HepG2 (cell line): Measurements from ENCODE around the gene ABCB9. TPM values are rescaled to one million over a fixed set of nuclear protein-coding genes. Genes with fewer than 3 reads are reported as not detected.

ENCODE experiments used
- ATAC-seq: fragments of 200-7000 bp; cut with Tn5 transposase; 3 replicates; pipeline ENCODE4 v1.9.1; 2020; ENCODE audit warnings: mild to moderate bottlenecking, moderate library complexity
- BruUV-seq: library from RNA; stranded (reverse); fragments of 400-500 nt; replicated peaks from 2 replicates; lab custom pipeline; 2021; lab: Mats Ljungman, UMichigan
- CTCF ChIA-PET: fragments of 300-600 bp; formaldehyde crosslinking; extraction: SDS; loops from one replicate; lab custom pipeline; 2021; ENCODE audit warnings: low total read pairs, inconsistent platforms, low intra/inter-chr PET ratio; lab: Yijun Ruan, JAX
- POLR2A ChIA-PET: fragments of 350-600 bp; sonication (Branson Sonifier 250); formaldehyde crosslinking; loops from one replicate; lab custom pipeline; 2020; ENCODE audit warnings: antibody characterized with exemption, inconsistent platforms; lab: Yijun Ruan, JAX
- DNase-seq: peaks from one replicate; pipeline ENCODE4 v3.0.0-alpha.2; 2015; ENCODE audit warnings: low spot score
- FAIRE-seq: peaks from 3 replicates; lab custom pipeline; 2011; peaks lifted over from hg19 to GRCh38; lab: Jason Lieb, UNC
- H2AFZ ChIP-seq: one replicate; pipeline ENCODE4 v1.6.1; 2011; ENCODE audit warnings: low read length, inconsistent platforms
- H3K27ac ChIP-seq: fragments of 300-600 bp; 3 replicates; pipeline ENCODE4 v1.8.0; 2011; ENCODE audit warnings: mixed run types, mild to moderate bottlenecking, mixed read lengths, low read length, inconsistent platforms; ENCODE audit not compliant: insufficient read depth; ENCODE audit errors: extremely low read length
- H3K27me3 ChIP-seq, 2 experiments: fragments of 200-600 bp in 1 of 2; 2 replicates in 1 of 2; 3 replicates in 1 of 2; pipeline versions ENCODE4 v1.6.0 to v1.8.0; 2011; ENCODE audit warnings: low read length in 2 of 2, mild to moderate bottlenecking in 2 of 2, moderate library complexity in 2 of 2, inconsistent platforms in 1 of 2; ENCODE audit not compliant: insufficient read depth in 2 of 2, control insufficient read depth in 1 of 2
- H3K36me3 ChIP-seq, 2 experiments: fragments of 200-600 bp in 1 of 2; replicated peaks in 1 of 2; 2 replicates in 1 of 2; 3 replicates in 1 of 2; pipeline versions ENCODE4 v1.5.1 to v1.8.0; 2011; ENCODE audit warnings: low read length in 2 of 2, inconsistent platforms in 1 of 2; ENCODE audit not compliant: insufficient read depth in 2 of 2, control insufficient read depth in 1 of 2
- H3K4me1 ChIP-seq: 2 replicates; pipeline ENCODE4 v1.5.1; 2012; ENCODE audit warnings: low read length, inconsistent platforms; ENCODE audit not compliant: insufficient read depth
- H3K4me2 ChIP-seq: 2 replicates; pipeline ENCODE4 v1.6.0; 2011; ENCODE audit warnings: low read depth, low read length, inconsistent platforms
- H3K4me3 ChIP-seq, 3 experiments: fragments of 200-600 bp in 1 of 3; sonication (generic), shearing (Covaris generic) in 1 of 3; replicated peaks in 1 of 3; 2 replicates each; pipeline ENCODE4 v1.5.1; 2011 to 2016; ENCODE audit warnings: low read length in 3 of 3, inconsistent platforms in 2 of 3, low read depth in 2 of 3, mild to moderate bottlenecking in 2 of 3, control low read depth in 1 of 3, mixed read lengths in 1 of 3; ENCODE audit not compliant: insufficient read depth in 1 of 3
- H3K79me2 ChIP-seq: one replicate; pipeline ENCODE4 v1.6.1; 2011; ENCODE audit warnings: low read length, inconsistent platforms; ENCODE audit not compliant: insufficient read depth
- H3K9ac ChIP-seq: 2 replicates; pipeline ENCODE4 v1.6.0; 2011; ENCODE audit warnings: mild to moderate bottlenecking, low read depth, low read length, inconsistent platforms; ENCODE audit not compliant: insufficient read depth
- H3K9me3 ChIP-seq: 2 replicates; pipeline ENCODE4 v1.5.1; 2012; ENCODE audit warnings: mild to moderate bottlenecking, low read length
- H4K20me1 ChIP-seq: 2 replicates; pipeline ENCODE4 v1.6.0; 2011; ENCODE audit warnings: inconsistent platforms, mild to moderate bottlenecking, low read length, moderate library complexity; ENCODE audit not compliant: insufficient read depth
- ATF4 ChIP-seq, 2 experiments: fragments of 450-650 bp in 1 of 2; sonication (generic) in 1 of 2; formaldehyde crosslinking; IDR thresholded peaks; 2 replicates each; pipeline versions ENCODE4 v1.5.0 to v1.8.0; 2020 to 2022; ENCODE audit warnings: mild to moderate bottlenecking in 1 of 2, missing genetic modification reagents in 1 of 2
- CCDC6 ChIP-seq: sonication (generic); formaldehyde crosslinking; IDR thresholded peaks from 2 replicates; pipeline ENCODE4 v1.8.1; 2022; ENCODE audit warnings: mild to moderate bottlenecking, missing genetic modification reagents, moderate library complexity
- CEBPG ChIP-seq: IDR thresholded peaks from 2 replicates; pipeline ENCODE4 v1.6.1; 2016
- XBP1 ChIP-seq: sonication (generic); formaldehyde crosslinking; IDR thresholded peaks from 2 replicates; pipeline ENCODE4 v1.5.0; 2020; ENCODE audit warnings: missing genetic modification reagents
- ZMYM3 ChIP-seq: sonication (generic); formaldehyde crosslinking; IDR thresholded peaks from 2 replicates; pipeline ENCODE4 v1.5.1; 2020; ENCODE audit warnings: mild to moderate bottlenecking, missing genetic modification reagents
- ZNF121 ChIP-seq: sonication (generic); formaldehyde crosslinking; IDR thresholded peaks from 2 replicates; pipeline ENCODE4 v1.5.0; 2020; ENCODE audit warnings: mild to moderate bottlenecking, missing genetic modification reagents
- ZNF280D ChIP-seq: sonication (generic); formaldehyde crosslinking; IDR thresholded peaks from 2 replicates; pipeline ENCODE4 v1.5.1; 2020; ENCODE audit warnings: mild to moderate bottlenecking, missing genetic modification reagents
- ZNF770 ChIP-seq: sonication (generic); formaldehyde crosslinking; IDR thresholded peaks from 2 replicates; pipeline ENCODE4 v1.5.0; 2020; ENCODE audit warnings: mild to moderate bottlenecking, missing genetic modification reagents
- WGBS: methylation state at CpG from one replicate; pipeline ENCODE4 v1.1.6; 2017; ENCODE audit warnings: low lambda C conversion rate; 5-methylcytosine and 5-hydroxymethylcytosine counted together
- in situ Hi-C: cut with HindIII; loops from 2 replicates; pipeline ENCODE4 v1.10.0; 2017; ENCODE audit warnings: low pct_unique_long_range_greater_than_20kb; ENCODE audit not compliant: extremely low pct_ligation_motif_present
- intact Hi-C: fragments of 100-400 bp; cut with micrococcal nuclease; formaldehyde crosslinking; loops from one replicate; pipeline ENCODE4 v1.10.0; 2022; ENCODE audit not compliant: unreplicated experiment
- polyA plus RNA-seq, 8 experiments: library from polyadenylated mRNA; depleted of rRNA in 3 of 8; stranded (reverse) in 7 of 8; unstranded in 1 of 8; fragments of >200 nt; fragmentation: Illumina TruSeq in 4 of 8; extraction: Trizol in 4 of 8; gene quantifications; 2 replicates each; pipeline versions ENCODE4 v1.2.1 to v1.2.3, GENCODE V29; 2011 to 2016; ENCODE audit warnings: low read depth in 4 of 8, missing spikeins in 1 of 8, mixed read lengths in 1 of 8; ENCODE audit not compliant: insufficient read depth in 1 of 8
- total RNA-seq, 5 experiments: library from RNA; depleted of rRNA; stranded (reverse); fragments of >200 nt; fragmentation: Illumina TruSeq; extraction: Trizol; gene quantifications; 2 replicates each; pipeline ENCODE4 v1.2.3, GENCODE V29; 2016; ENCODE audit warnings: low read depth in 1 of 5

The ABCB9 gene
- total and polyA plus RNA-seq, 2 of the 13 experiments (the other 11 are each of a cell fraction or from before 2014, with no cell fraction given): 5.1 to 6.0 TPM

GRCh38 chr12:122909442-122910288 lies 56.6 kb downstream of the ABCB9 start (continued):
- no peak for TF ChIP-seq ZNF280D (CRISPR knock-in tag)
- TF ChIP-seq ZNF770 (CRISPR knock-in tag): peak; percentile 82
- peak; percentile 83 for TF ChIP-seq ZMYM3 (CRISPR knock-in tag)
- 0 out of 2 replicates have a peak, but pooled peaks have one; percentile 20 for TF ChIP-seq CEBPG
- TF ChIP-seq CCDC6 (CRISPR knock-in tag): no peak

GRCh38 chr12:122908915-122909314 lies 57.3 kb downstream of the ABCB9 start:
- POLR2A ChIA-PET: no interaction called here
- WGBS: 29% methylated on average over 6 of the region's 6 CpGs
- BruUV-seq: no TSS peak
- Histone ChIP-seq H4K20me1 (no peaks in the 10 kb centered on the region), H3K79me2 (no peaks in the 10 kb centered on the region), H3K4me2 (no peak overlapping the region), H3K27me3 (no peaks in the 10 kb centered on the region), H3K36me3 (no peaks in the 10 kb centered on the region), H3K4me1 (peaks cover 44% of the 10 kb centered on the region), H2AFZ (no peak overlapping the region), H3K4me3 (no peak overlapping the region), H3K27ac (no peak overlapping the region), H3K9ac (no peak overlapping the region), H3K9me3 (no peaks in the 10 kb centered on the region)
- TF ChIP-seq ATF4 (CRISPR knock-in tag; IDR thresholded peaks at IDR 0.05): no peak
- no peak for TF ChIP-seq XBP1
- peak; percentile 94 for TF ChIP-seq ZNF121 (CRISPR knock-in tag)
- FAIRE-seq (no peak), ATAC-seq (no peak), DNase-seq (no peak)
- CTCF ChIA-PET: no interaction called here
- intact Hi-C loops: no loop called here
- in situ Hi-C loops: no loop called here
